HG03558 (cell line): ENCODE measurements around the gene XKR3.
"Not testable (repeated sequence)": the region's sequence is repeated elsewhere in the genome, so short reads cannot be mapped to it uniquely, and the experiment has no call there.

Experiments
- ATAC-seq: cut with Tn5 transposase; IDR thresholded peaks from one replicate; pipeline ENCODE4 v1.9.1; 2021; ENCODE audit warnings: moderate number of reproducible peaks; ENCODE audit not compliant: unreplicated experiment; ENCODE audit errors: extremely low read depth

Gene XKR3

GRCh38 chr22:16807109-16807508 lies 18.1 kb downstream of the XKR3 start:
- ATAC-seq = no peak

- ATAC-seq = no peak
Measured at GRCh38 chr22:16806401-16806800, 18.8 kb downstream of the XKR3 start.

GRCh38 chr22:16804882-16805281 lies 20.3 kb downstream of the XKR3 start:
- ATAC-seq = no peak

- ATAC-seq = no peak
Measured at GRCh38 chr22:16803255-16803917, 21.8 kb downstream of the XKR3 start.

GRCh38 chr22:16801571-16801970 lies 23.6 kb downstream of the XKR3 start:
- no peak for ATAC-seq

- ATAC-seq = no peak
Measured at GRCh38 chr22:16801088-16801487, 24.1 kb downstream of the XKR3 start.

- no peak for ATAC-seq
Measured at GRCh38 chr22:16800358-16800757, 24.9 kb downstream of the XKR3 start.

GRCh38 chr22:16795504-16795903 lies 29.7 kb downstream of the XKR3 start:
- not testable (repeated sequence) for ATAC-seq

- ATAC-seq = no peak
Measured at GRCh38 chr22:16793831-16794230, 31.4 kb downstream of the XKR3 start.

- ATAC-seq = no peak
Measured at GRCh38 chr22:16789860-16790493, 35.2 kb downstream of the XKR3 start.

GRCh38 chr22:16783930-16784354 lies 41.3 kb downstream of the XKR3 start:
- ATAC-seq = no peak

GRCh38 chr22:16783453-16783852 lies 41.8 kb downstream of the XKR3 start:
- no peak for ATAC-seq

- ATAC-seq = no peak
Measured at GRCh38 chr22:16781764-16782329, 43.4 kb downstream of the XKR3 start.

- ATAC-seq = no peak
Measured at GRCh38 chr22:16781074-16781763, 44.0 kb downstream of the XKR3 start.

GRCh38 chr22:16777284-16777924 lies 47.8 kb downstream of the XKR3 start:
- ATAC-seq = no peak

- ATAC-seq = no peak
Measured at GRCh38 chr22:16776080-16776479, 49.1 kb downstream of the XKR3 start.

- no peak for ATAC-seq
Measured at GRCh38 chr22:16774911-16775500, 50.2 kb downstream of the XKR3 start.

GRCh38 chr22:16771569-16771968 lies 53.6 kb downstream of the XKR3 start:
- ATAC-seq = not testable (repeated sequence)

- ATAC-seq = not testable (repeated sequence)
Measured at GRCh38 chr22:16767927-16768326, 57.3 kb downstream of the XKR3 start.

GRCh38 chr22:16762224-16762623 lies 63.0 kb downstream of the XKR3 start:
- ATAC-seq = not testable (repeated sequence)
